Measurements from ENCODE around the gene MESP1.

Gene MESP1

GRCh38 chr15:89747708-89748682 is 3.1 kb downstream of the MESP1 start:
- no peaks in the 10 kb centered on the region for H3K9me2 ChIP-seq (replicated peaks; ENCODE audit: control insufficient read depth, low read length)
- H3K27ac ChIP-seq (ENCODE audit: low read depth, low read length): no peak overlapping the region
- no peak overlapping the region for H3K4me3 ChIP-seq (ENCODE audit: low read length)
- no peak overlapping the region for H3K4me2 ChIP-seq (ENCODE audit: low read length)
- no peaks in the 10 kb centered on the region for H3K79me2 ChIP-seq (ENCODE audit: control insufficient read depth, low read length)
- H3K4me1 ChIP-seq (ENCODE audit: control insufficient read depth, low read length): peaks cover 13% of the 10 kb centered on the region
- H3K9me3 ChIP-seq (ENCODE audit: control insufficient read depth, insufficient read depth, low read length): no peaks in the 10 kb centered on the region
- no peaks in the 10 kb centered on the region for H3K36me3 ChIP-seq (ENCODE audit: control insufficient read depth, low read length)
- no peaks in the 10 kb centered on the region for H3F3A ChIP-seq (ENCODE audit: control insufficient read depth, insufficient read depth)
- no peak for TF ChIP-seq EZH2phosphoT487 (IDR thresholded peaks at IDR 0.05; ENCODE audit: borderline replicate concordance, low read length)
- TF ChIP-seq CTCF (IDR thresholded peaks at IDR 0.05; ENCODE audit: low read depth, low read length, poor library complexity, severe bottlenecking): no peak
- no peaks in the 10 kb centered on the region for H4K20me1 ChIP-seq (ENCODE audit: control insufficient read depth, insufficient read depth, low read depth, low read length)
- peaks cover 15% of the 10 kb centered on the region; the same call in 1 of the 2 replicates for H3K27me3 ChIP-seq (ENCODE audit: control insufficient read depth, low read length)

GRCh38 chr15:89746386-89746780 is 4.7 kb downstream of the MESP1 start:
- Histone ChIP-seq H3K79me2 (ENCODE audit: control insufficient read depth, low read length) (no peaks in the 10 kb centered on the region), H4K20me1 (ENCODE audit: control insufficient read depth, insufficient read depth, low read depth, low read length) (no peaks in the 10 kb centered on the region), H3K4me3 (ENCODE audit: low read length) (no peak overlapping the region), H3K27me3 (ENCODE audit: control insufficient read depth, low read length) (peaks cover 10% of the 10 kb centered on the region; the same call in 1 of the 2 replicates), H3K4me1 (ENCODE audit: control insufficient read depth, low read length) (peaks cover 11% of the 10 kb centered on the region), H3F3A (ENCODE audit: control insufficient read depth, insufficient read depth) (no peaks in the 10 kb centered on the region), H3K27ac (ENCODE audit: low read depth, low read length) (no peak overlapping the region), H3K36me3 (ENCODE audit: control insufficient read depth, low read length) (no peaks in the 10 kb centered on the region), H3K4me2 (ENCODE audit: low read length) (no peak overlapping the region), H3K9me2 (replicated peaks; ENCODE audit: control insufficient read depth, low read length) (no peaks in the 10 kb centered on the region), H3K9me3 (ENCODE audit: control insufficient read depth, insufficient read depth, low read length) (no peaks in the 10 kb centered on the region)
- TF ChIP-seq CTCF (IDR thresholded peaks at IDR 0.05; ENCODE audit: low read depth, low read length, poor library complexity, severe bottlenecking) (no peak), EZH2phosphoT487 (IDR thresholded peaks at IDR 0.05; ENCODE audit: borderline replicate concordance, low read length) (no peak)

- Histone ChIP-seq H3K79me2 (ENCODE audit: control insufficient read depth, low read length) (no peaks in the 10 kb centered on the region), H3K27ac (ENCODE audit: low read depth, low read length) (no peak overlapping the region), H4K20me1 (ENCODE audit: control insufficient read depth, insufficient read depth, low read depth, low read length) (no peaks in the 10 kb centered on the region), H3K4me2 (ENCODE audit: low read length) (no peak overlapping the region), H3K9me3 (ENCODE audit: control insufficient read depth, insufficient read depth, low read length) (no peaks in the 10 kb centered on the region), H3K36me3 (ENCODE audit: control insufficient read depth, low read length) (no peaks in the 10 kb centered on the region), H3K4me3 (ENCODE audit: low read length) (no peak overlapping the region), H3K9me2 (replicated peaks; ENCODE audit: control insufficient read depth, low read length) (no peaks in the 10 kb centered on the region), H3K27me3 (ENCODE audit: control insufficient read depth, low read length) (peaks cover 8% of the 10 kb centered on the region; the same call in 1 of the 2 replicates), H3F3A (ENCODE audit: control insufficient read depth, insufficient read depth) (no peaks in the 10 kb centered on the region), H3K4me1 (ENCODE audit: control insufficient read depth, low read length) (peaks cover 6% of the 10 kb centered on the region)
- no peak for TF ChIP-seq EZH2phosphoT487 (IDR thresholded peaks at IDR 0.05; ENCODE audit: borderline replicate concordance, low read length)
- TF ChIP-seq CTCF (IDR thresholded peaks at IDR 0.05; ENCODE audit: low read depth, low read length, poor library complexity, severe bottlenecking): no peak
Measured at GRCh38 chr15:89745768-89746167, 5.3 kb downstream of the MESP1 start.
